ENCODE data around the gene MTUS2. TPM values are rescaled to one million over a fixed set of nuclear protein-coding genes. Genes with fewer than 3 reads are reported as not detected.

MTUS2 gene
- total RNA-seq, 1 experiment from 2014 or later = 0.35 TPM

- Histone ChIP-seq H3K27me3 (ENCODE audit: insufficient read depth, low read length) (no peaks in the 10 kb centered on the region), H2BK20ac (ENCODE audit: low read depth, low read length, poor library complexity, severe bottlenecking) (no peak overlapping the region), H2BK120ac (ENCODE audit: low read depth, low read length, poor library complexity, severe bottlenecking) (no peak overlapping the region), H3K27ac (ENCODE audit: insufficient read length, low read depth, low read length) (no peak overlapping the region), H2BK15ac (ENCODE audit: low read depth, low read length) (no peak overlapping the region), H3K4me1 (ENCODE audit: insufficient read depth, low read length) (no peaks in the 10 kb centered on the region), H3K14ac (ENCODE audit: insufficient read depth, low read length) (no peak overlapping the region), H3K79me1 (ENCODE audit: insufficient read depth, low read depth, low read length, poor library complexity, severe bottlenecking) (no peaks in the 10 kb centered on the region), H3K4me2 (ENCODE audit: insufficient read depth, insufficient read length, low read length) (no peak overlapping the region), H4K91ac (ENCODE audit: insufficient read length, low read depth, low read length) (no peak overlapping the region), H2BK5ac (ENCODE audit: insufficient read length, low read length) (no peak overlapping the region), H4K8ac (replicated peaks; ENCODE audit: insufficient read length, low read depth, low read length) (no peak overlapping the region), H3K9ac (ENCODE audit: extremely low read depth, insufficient read length, low read length) (no peak overlapping the region), H2AFZ (ENCODE audit: low read length) (no peak overlapping the region), H3K79me2 (ENCODE audit: insufficient read depth, low read length) (no peaks in the 10 kb centered on the region), H3K9me3 (ENCODE audit: control insufficient read depth, low read depth, low read length) (no peaks in the 10 kb centered on the region), H2AK5ac (ENCODE audit: insufficient read length, low read length) (no peak overlapping the region), H4K20me1 (ENCODE audit: control insufficient read depth, insufficient read depth, insufficient read length) (no peaks in the 10 kb centered on the region), H3K4ac (ENCODE audit: low read depth, low read length) (no peak overlapping the region), H3K18ac (ENCODE audit: insufficient read length, low read depth, low read length) (no peak overlapping the region), H2BK12ac (ENCODE audit: insufficient read length, low read depth, low read length) (no peak overlapping the region), H3K23ac (ENCODE audit: insufficient read length, low read depth, low read length) (no peak overlapping the region), H4K5ac (ENCODE audit: insufficient read length, low read depth, low read length) (no peak overlapping the region), H3K56ac (ENCODE audit: insufficient read length, low read depth, low read length) (no peak overlapping the region), H3K23me2 (ENCODE audit: insufficient read length, low read depth, low read length, poor library complexity, severe bottlenecking) (no peaks in the 10 kb centered on the region), H3T11ph (ENCODE audit: low read length) (no peak overlapping the region)
- Mint-ChIP-seq H3K4me3 (no peak overlapping the region), H3K27me3 (ENCODE audit: low read depth) (peaks cover 4% of the 10 kb centered on the region), H3K36me3 (ENCODE audit: insufficient read depth in 1 of 3, low read depth in 3 of 3) (peaks cover 0 to 1% (median 0%) of the 10 kb centered on the region in 3 experiments; a peak in 1 of 7 replicates), H3K27ac (peak overlapping the region in 1 of 3 experiments; percentile 30; a peak in 1 of 7 replicates), H3K9me3 (peaks cover 0 to 3% of the 10 kb centered on the region in 2 experiments; a peak in 1 of 5 replicates), H3K4me1 (peaks cover 2 to 5% of the 10 kb centered on the region in 2 experiments)
- WGBS (ENCODE audit: extremely low coverage, insufficient read length, low lambda C conversion rate) = no CpG with 5 or more reads among the region's 7 CpGs
- TF ChIP-seq CTCF (conservative IDR thresholded peaks at IDR 0.05) = no peak
- DNase-seq = no peak
Observed at GRCh38 chr13:29020314-29020713, 200.2 kb downstream of the MTUS2 start.

Data from H9 (cell line).